GM18520 (cell line): Measurements from ENCODE around the gene ING2.
"Not testable (repeated sequence)": the region's sequence is repeated elsewhere in the genome, so short reads cannot be mapped to it uniquely, and the experiment has no call there.

Experiments
- ATAC-seq: cut with Tn5 transposase; IDR thresholded peaks from one replicate; pipeline ENCODE4 v1.9.1; 2021; ENCODE audit not compliant: unreplicated experiment

The ING2 gene

DNA sequence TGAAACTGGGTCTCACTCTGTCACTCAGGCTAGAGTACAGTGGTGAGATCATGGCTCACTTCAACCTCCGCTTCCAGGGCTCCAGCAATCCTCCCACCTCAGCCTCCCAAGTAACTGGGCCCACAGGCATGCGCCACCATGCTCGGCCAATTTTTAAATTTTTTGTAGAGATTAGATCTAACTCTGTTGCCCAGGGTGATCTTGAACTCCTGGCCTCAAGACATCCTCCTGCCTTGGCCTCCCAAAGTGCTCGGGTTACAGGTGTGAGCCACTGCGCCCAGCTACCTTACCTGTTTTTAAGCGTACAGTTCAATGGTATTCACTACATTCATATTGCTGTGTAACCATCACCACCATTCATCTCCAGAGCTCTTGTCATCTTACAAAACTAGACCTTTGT lies 41.5 kb downstream of the ING2 start:
- ATAC-seq, result no peak

- ATAC-seq, result no peak
These were observed 43.4 kb downstream of the ING2 start for GRCh38 chr4:183548306-183548705.

- ATAC-seq, result no peak
These were observed 45.7 kb downstream of the ING2 start for GRCh38 chr4:183550345-183551093.

- no peak for ATAC-seq
These were observed 47.7 kb downstream of the ING2 start for GRCh38 chr4:183552274-183553146.

DNA sequence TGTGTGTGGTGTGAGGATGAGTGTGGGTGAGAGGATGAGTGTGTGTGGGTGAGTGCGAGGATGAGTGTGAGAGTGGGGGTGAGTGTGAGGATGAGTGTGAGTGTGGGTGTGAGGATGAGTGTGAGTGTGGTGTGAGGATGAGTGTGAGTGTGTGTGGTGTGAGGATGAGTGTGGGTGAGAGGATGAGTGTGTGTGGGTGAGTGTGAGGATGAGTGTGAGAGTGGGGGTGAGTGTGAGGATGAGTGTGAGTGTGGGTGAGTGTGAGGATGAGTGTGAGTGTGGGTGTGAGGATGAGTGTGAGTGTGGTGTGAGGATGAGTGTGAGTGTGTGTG lies 48.3 kb downstream of the ING2 start:
- ATAC-seq, result not testable (repeated sequence)

DNA sequence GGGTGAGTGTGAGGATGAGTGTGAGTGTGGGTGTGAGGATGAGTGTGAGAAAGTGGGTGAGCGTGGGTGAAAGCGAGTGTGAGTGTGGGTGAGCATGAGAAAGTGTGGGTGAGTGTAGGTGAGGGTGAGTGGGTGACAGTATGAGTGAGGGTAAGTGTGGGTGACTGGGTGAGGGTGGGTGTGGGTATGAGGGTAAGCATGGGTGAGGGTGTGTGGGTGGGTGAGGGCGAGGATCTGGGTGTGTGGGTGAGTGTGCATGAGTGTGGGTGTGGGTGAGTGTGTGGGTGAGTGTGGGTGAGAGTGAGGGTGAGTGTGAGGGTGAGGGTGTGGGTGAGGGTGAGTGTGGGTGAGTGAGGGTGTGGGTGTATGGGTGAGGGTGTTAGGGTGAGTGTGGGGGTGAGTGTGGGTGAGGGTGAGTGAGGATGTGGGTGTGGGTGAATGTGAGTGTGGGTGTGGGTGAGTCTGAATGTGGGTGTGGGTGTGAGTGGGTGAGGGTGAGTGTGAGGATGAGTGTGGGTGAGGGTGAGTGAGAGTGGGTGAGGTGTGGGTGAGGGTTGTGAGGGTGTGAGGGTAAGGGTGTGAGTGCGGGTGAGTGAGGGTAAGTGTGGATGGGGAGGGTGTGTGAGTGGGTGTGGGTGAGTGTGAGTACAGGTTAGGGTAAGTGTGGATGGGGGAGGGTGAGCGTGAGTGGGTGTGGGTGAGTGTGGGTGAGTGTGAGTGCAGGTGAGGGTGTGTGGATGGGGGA lies 48.9 kb downstream of the ING2 start:
- no peak for ATAC-seq

GRCh38 chr4:183554346-183554686 lies 49.5 kb downstream of the ING2 start:
- ATAC-seq, result no peak

DNA sequence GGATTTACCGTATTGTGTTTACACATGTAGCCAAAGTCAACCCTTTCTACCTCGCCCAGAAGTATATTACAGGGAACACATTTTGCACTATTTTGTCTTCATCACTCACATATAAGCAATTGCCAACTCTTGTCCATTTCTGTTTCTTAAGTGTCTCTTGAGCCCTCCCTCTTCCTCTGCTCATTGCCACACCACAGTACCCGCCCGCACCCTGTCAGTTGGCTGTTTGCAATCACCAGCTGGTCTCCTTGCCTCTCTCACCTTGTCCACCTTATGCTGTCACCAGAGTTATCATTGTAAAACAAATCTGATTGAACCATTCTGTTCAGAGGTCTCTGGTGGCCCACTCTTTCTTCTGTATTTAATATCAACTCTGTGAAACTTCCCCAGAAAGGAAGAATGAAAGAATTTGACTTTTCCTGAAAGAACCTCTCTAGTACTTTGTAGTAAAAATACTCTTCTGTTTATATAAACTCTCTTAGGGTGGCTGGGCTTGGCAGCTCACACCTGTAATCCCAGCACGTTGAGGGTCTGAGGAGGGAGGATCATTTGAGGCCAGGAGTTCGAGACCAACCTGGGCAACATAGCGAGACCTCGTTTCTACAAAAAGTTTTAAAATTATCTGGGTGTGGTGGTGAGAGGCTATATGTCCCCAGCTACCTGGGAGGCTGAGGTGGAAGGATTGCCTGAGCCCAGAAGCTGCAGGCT lies 50.2 kb downstream of the ING2 start:
- ATAC-seq, result no peak

DNA sequence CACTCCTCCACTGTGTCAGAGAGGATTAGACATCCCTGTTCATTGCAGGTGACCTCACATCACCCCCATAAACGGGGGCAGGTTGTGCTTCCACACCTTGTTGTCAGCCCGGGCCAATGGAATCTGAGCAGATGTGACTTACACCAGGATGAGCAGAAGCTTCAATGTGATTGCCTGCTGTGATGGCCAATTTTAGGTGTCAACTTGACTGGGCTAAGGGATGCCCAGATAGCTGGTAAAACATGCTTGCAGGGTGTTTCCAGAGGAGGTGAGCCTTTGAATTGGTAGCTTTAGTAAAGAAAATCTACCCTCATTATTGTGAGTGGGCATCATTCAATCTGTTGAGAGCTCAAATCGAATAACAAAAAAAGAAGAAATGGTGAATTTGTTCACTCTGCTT lies 52.1 kb downstream of the ING2 start:
- no peak for ATAC-seq

GRCh38 chr4:183557611-183558010 lies 52.8 kb downstream of the ING2 start:
- ATAC-seq, result no peak

DNA sequence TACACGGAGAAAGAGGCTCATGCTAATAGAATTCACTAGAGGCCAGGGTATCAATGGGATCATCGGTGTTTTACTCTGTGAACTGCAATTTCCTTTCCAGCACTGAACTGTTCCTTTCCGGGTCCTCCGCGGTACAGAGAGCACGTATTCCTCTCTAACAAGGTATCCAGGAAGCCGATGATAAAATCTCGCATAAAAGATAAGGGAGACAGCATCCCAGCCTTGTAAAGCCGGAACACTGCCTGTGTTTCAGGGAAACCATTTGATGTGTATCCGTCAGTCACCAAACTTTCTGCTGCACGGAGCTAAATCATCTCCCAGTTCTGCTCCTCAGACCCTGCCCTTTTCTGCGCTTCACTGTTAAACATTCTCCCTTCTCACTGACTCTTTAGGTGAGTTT lies 54.0 kb downstream of the ING2 start:
- ATAC-seq, result no peak

DNA sequence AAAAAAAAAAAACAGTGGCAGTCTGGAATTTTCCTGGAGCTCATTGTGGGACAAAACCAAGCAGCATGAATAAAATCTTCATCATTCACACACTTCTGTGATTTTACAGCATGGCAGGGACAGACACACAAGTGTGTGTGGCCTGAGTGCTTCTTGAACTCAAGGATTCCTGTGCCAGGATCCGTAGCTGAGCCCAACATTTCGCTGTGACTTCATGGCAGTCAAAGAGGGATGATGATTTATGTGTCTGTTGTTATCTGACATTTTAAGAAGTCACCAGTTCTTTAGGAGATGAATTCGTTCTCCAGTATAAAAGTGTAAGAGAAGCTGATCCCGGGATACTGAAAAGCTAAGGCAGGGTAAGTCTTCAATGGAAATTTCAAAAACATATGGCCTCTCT lies 57.0 kb downstream of the ING2 start:
- ATAC-seq, result no peak
